ENCODE measurements around the gene SOCS4.
"Not testable (repeated sequence)": the region's sequence is repeated elsewhere in the genome, so short reads cannot be mapped to it uniquely, and the experiment has no call there.

The SOCS4 gene

DNA sequence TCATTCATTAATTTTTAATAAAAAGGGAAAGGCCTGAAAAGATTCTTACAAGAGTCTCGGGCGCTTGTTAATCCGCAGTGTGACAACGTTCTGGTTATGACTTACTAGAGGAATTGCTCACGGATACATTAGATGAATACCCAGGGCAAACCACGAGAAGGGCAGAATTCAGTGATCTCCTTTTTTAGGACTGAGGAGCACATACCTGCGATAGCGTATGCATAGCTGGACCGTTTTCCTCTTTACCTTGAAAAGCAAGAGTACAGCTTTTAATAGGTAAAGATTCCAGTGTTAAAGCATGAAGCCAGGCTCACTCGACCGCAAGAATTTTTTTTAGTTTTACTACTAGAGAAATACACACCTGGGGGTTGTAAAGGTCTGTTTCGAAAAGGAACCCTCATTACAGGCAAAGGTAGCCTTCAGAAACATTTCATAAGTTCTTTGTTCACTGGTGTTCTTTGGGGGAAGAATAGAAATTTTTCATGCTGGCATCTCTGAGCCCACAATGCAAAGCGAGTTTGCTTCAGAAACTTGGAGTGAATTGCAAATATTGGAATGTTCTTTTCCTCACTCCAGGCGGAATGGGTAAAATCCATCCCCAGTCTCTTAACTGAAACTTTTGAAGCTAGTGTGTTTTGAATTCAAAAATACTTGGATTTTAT lies 25.4 kb downstream of the SOCS4 start:
- DNase-seq (ENCODE audit: low read depth), result no peak

DNA sequence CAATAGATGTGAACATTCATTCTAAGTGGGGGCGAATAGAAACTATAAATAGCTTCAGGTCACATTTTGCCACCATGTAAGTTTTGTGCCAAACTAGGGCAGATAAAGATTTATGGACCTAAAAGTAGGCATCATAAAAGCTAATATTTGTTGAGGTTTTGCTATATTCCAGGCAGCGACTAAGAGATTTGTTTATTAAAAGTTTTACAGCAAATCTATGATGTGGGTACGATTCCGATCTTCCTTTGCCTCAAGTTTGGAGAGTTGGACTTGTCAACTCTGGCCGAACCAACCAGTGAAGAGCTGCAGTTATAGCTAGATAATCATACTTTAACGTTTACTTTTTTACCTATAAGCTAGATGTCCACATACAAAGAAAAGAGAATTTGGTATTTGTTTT lies 26.0 kb downstream of the SOCS4 start:
- no peak for DNase-seq (ENCODE audit: low read depth)

DNA sequence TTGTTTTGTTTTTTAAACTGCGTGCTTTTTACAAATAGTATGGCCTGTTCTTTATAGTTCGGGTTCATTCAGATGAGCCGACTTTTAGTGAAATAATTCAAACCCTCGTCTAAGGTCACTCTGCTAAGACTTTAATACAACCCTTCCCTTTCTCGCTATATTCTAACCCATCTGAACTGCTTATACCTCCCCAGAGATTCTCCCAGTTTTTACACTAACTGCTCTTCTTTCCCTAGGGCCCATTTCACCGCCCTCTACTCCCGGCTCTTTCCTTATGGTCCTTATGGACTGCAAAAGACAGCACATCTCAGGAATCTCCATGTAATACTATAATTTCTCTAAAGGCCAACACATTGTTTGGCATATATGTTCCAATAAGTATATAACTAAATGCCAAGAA lies 26.5 kb downstream of the SOCS4 start:
- no peak for DNase-seq (ENCODE audit: low read depth)

DNA sequence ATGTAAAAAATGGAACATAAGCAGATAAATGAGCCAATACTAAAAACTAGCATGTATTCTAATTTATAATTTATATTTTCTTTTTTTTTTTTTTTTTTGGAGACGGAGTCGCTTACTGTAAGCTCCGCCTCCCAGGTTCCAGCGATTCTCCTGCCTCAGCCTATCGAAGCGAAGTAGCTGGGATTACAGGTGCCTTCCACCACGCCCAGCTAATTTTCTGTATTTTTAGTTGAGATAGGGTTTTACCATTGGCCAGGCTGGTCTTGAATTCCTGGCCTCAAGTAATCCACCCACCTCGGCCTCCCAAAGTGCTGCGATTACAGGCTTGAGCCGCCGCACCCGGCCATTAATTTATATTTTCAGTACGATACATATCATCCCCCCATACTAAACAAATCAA lies 27.1 kb downstream of the SOCS4 start:
- no peak for DNase-seq (ENCODE audit: low read depth)

DNA sequence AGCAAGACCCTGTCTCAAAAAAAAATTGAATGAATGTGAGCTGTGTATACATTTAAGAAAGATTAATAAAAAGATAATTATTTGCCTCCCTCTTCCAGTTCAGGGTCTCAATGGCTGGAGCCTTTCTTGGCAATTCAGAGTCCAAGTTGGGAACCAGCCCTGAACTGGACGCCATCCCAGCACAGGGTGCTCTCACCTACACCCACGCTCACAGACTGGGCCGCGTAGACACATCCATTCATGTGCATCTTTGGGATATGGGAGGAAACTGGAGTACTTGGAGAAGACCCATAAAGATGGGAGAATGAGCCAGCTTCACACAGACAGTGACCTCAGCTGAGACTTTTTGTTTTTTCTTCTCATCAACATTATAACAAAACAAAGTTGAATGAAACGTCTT lies 30.9 kb downstream of the SOCS4 start:
- no peak for DNase-seq (ENCODE audit: low read depth)

DNA sequence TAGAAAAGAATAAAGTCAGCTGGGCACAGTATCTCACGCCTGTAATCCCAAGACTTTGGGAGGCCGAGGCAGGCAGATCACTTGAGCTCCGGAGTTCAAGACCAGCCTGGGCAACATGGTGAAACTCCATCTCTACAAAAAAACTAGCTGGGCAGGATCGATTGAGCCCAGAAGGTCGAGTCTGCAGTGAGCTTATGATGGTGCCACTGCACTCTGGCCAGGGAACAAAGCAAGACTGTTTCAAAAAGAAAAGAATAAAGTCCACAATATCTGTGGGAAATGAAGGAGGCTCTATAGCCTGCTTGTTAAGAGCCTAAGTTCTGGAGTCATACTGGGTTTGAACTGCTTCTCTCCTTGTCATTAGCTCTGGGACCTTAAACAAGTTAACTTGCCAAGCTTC lies 32.3 kb downstream of the SOCS4 start:
- DNase-seq (ENCODE audit: low read depth), result no peak

DNA sequence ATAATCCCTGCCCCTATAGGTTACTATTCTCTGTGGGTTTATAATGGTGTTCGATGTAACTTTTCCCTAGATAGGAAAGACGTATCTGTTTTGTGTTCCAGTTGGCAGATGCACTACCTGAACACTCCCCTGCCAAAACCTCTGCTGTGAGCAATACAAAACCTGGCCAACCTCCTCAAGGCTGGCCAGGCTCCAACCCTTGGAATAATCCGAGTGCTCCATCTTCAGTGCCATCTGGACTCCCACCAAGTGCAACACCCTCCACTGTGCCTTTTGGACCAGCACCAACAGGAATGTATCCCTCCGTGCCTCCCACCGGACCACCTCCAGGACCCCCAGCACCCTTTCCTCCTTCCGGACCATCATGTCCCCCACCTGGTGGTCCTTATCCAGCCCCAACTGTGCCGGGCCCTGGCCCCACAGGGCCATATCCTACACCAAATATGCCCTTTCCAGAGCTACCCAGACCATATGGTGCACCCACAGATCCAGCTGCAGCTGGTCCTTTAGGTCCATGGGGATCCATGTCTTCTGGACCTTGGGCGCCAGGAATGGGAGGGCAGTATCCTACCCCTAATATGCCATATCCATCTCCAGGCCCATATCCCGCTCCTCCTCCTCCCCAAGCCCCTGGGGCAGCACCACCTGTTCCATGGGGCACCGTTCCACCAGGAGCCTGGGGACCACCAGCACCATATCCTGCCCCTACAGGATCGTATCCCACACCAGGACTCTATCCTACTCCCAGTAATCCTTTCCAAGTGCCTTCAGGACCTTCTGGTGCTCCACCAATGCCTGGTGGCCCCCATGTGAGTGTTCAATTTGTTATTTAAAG lies 35.7 kb downstream of the SOCS4 start:
- no peak for DNase-seq (ENCODE audit: low read depth)

DNA sequence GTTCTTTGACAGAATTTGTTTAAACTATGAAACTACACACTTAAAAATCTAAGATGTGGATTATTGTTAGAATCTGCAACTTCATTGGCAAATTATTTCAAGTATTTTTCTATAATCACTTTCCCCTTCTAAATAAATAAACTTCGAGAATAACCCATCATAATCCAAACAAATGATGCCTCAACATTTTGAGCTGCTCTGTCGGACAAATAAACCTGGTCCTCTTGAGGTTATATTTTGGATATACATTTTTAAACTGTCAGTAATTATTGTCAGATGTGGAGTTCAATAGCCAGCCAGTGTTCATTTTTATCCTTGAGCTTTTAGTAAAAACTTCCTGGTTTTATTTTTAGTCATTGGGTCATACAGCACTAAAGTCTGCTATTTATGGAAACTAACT lies 37.9 kb downstream of the SOCS4 start:
- not testable (repeated sequence) for DNase-seq (ENCODE audit: low read depth)

DNA sequence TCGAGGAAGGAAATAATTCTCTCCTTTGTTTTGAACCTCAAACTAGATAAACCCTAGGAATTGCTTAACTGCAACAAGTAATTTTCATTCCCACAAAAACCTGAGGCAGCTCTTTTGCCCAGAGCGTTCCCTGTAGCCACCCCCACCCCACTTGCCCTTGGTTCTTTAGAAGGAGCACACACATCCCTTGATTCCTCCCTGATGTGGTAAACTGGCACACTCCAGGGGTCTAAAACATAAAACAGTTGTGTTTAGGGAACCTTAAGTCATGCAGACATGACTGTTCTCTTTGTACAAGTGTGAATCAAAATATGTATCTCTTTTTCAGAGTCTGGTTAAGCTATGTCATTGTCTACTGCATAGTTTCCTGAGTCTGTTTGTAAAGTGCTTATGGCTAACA lies 38.4 kb downstream of the SOCS4 start:
- no peak for DNase-seq (ENCODE audit: low read depth)

DNA sequence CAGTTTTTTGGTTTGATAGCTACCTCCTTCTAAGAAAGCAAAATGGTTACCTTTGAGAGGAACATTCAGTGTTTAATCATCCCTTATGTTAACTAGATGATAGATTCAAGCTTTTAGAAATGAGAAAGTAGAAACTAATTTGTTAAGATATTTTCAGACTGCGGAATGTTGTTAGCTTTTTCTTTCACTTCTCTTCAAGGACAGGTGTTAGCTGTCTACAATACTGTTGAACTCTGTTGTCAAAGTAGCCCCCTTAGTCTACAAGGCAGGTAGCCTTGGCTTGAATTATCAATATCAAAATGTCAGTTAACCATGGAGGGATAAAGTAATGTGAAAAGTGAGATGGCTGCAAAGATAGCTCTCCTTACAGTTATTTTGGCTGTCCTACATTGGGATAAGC lies 39.2 kb downstream of the SOCS4 start:
- no peak for DNase-seq (ENCODE audit: low read depth)

DNA sequence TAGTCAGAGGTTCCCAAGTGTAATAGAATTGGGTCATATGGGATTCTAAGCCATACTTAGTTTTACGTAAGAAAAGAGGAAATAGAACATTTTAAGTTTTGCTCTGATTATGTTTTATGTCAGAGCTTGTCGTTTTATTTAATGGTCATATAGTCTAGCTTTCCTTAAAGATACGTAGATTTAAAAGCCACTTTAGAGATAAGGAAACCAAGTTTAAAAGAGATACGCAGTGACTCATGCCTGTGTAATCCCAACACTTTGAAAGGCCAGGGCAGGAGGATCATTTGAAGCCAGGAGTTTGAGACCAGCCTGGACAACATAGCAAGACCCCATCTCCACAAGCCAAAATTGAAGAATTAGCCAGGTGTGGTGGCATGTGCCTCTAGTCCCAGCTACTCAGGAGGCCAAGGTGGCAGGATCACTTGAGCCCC lies 44.0 kb downstream of the SOCS4 start:
- DNase-seq (ENCODE audit: low read depth), result no peak

DNA sequence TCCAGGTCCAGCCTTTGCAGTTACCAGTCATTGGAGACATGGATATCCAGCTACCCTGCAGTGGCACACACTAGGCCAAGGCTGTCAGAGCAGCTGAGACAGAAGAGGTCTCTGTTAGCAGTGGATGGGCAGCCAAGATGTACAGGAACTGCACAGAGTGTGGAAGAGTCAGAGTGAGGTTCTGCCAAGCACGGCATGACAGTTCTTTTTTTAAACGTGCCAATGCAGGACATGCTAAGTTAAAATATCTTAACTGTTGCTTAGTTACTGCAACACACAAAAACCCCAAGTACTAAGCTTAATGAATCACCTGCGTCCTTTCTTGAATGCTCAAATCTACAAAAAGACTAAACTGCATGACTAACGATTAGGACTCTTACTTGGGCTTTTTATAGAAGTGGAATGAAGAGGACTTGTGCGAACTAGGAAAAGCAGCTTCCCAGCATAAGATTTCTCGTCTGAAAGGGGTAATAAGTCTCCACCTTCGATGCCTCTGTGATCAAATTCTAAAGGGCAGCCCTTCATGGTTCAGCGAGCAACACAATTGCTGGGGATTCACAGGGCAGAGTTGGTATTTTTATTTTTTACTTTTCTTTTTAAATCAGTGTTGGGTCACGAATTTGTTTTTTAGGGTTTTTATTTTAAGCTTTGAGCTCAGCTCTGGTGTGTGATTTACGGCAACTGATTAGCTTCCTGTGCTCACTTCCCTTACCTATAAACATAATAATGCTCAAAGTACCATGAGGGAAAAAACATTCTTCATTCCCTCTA lies 45.0 kb downstream of the SOCS4 start:
- DNase-seq (ENCODE audit: low read depth), result no peak

DNA sequence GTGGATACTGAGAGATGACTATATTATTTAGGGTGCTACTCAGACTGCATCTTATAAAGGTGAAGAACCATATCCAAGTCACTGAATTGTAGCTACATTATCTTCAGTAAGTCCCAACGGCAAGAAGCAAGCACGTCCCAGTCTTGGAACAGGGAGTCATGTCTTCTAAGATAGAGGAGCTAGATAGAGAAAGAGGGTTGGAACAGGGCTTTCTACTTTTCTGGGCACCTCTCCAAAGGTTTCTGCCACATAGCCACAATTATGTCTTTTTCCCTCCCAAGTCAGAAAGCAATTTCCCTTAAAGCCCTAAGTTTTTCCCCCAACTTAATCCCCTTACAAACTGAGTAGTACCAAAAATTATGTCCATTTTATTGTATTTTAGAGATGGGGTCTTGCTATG lies 46.8 kb downstream of the SOCS4 start:
- no peak for DNase-seq (ENCODE audit: low read depth)

DNA sequence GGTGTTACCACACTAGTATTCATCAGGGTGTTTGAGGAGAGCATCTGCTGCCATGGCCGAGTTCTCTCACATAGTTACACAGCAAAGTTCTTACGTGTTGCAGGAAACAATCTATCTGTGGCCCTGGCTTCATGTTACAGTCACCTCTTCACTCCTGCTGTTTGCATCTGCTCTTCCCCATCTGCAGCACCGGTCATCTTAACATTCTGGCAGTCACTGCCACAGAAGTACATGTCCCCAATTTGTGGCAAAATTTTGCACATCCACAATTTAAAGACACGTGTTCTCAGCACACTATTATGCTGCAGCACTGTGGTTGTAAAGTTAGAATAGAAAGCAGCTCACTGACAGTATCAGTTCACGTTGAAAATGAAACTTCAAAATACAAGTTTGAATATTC lies 47.6 kb downstream of the SOCS4 start:
- no peak for DNase-seq (ENCODE audit: low read depth)

DNA sequence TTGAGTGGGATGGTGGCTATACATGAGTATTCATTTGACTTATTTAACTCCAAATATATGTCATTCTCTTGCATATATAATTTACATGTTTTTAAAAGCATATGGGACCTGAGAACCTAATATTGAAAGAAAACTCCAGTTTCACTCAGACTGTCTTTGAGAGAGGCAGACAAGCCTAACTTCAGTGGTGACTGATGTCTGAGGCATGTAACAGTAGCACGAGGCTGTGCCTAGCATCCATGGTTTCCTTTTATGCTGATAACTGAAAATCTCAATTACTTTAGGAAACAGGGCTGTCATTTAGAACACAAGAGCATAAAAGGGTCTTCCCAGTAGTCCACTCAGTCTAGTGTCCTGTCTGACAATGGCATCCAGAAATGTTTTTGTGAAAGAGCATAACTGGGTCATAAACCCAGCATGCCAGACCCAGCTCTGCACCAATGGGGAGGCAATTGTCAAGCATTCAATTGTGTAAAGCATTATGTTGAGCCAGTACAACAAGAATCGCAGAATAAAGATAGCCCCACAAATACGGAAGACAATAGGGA lies 48.7 kb downstream of the SOCS4 start:
- DNase-seq (ENCODE audit: low read depth), result no peak

DNA sequence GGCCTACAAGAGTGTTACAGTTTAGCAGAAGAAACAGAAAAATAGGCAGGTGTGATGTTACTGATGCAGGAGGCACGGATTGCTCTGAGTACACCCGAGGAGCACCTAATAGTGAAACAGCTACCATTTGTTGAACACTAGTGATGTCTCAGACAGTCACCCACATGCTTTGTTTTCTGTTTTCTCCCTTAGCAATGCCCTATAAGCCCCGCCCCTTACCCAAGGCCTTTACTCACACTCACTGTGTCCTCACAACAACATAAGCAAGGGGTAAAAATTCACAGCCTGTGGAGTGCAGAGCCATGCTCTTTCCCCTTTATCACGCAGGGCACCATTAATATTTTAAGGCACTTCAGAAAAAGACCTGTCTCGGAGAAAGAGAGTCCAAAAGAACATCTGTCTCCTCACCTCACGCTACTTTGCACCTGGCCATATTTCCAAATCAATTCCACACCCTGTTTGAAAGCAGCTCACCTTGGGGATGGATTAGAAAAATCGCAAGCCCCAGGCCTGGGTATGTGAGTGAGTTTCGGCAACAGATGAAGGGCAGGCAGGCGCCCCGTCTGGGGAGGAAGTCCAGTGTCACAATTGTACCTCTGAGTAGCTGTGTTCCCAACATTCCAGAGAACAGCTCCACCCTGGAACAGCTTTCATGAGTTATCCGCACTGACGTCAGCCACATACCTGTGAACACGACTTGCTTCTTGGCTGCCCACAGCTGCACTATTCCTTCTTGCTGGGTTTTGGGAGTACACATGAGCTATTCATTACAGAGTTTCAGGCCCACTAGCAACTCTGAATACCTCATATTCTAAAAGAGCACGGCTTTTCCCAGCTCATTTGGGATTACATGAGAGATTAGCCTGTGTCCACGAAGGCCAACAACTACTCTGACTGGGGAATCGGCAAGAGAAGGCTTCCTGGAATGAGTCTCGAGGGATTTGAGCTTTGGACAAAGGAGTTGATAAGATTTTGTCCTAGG lies 50.4 kb downstream of the SOCS4 start:
- no peak for DNase-seq (ENCODE audit: low read depth)

DNA sequence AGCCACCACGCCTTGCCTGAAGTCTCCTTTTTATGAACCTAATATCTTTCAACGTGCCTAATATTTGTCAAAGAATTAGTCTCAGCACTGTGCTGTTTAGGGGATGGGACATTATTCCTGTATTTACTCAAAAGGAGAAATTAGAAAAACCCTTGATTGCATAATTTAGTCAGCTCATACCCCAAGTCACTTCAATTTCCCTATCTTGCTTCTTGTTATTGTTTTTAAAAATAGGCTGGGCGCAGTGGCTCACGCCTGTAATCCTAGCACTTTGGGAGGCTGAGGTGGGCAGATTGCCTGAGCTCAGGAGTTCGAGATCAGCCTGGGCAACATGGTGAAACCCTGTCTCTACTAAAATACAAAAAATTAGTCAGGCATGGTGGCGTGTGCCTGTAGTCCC lies 52.9 kb downstream of the SOCS4 start:
- DNase-seq (ENCODE audit: low read depth), result not testable (repeated sequence)

DNA sequence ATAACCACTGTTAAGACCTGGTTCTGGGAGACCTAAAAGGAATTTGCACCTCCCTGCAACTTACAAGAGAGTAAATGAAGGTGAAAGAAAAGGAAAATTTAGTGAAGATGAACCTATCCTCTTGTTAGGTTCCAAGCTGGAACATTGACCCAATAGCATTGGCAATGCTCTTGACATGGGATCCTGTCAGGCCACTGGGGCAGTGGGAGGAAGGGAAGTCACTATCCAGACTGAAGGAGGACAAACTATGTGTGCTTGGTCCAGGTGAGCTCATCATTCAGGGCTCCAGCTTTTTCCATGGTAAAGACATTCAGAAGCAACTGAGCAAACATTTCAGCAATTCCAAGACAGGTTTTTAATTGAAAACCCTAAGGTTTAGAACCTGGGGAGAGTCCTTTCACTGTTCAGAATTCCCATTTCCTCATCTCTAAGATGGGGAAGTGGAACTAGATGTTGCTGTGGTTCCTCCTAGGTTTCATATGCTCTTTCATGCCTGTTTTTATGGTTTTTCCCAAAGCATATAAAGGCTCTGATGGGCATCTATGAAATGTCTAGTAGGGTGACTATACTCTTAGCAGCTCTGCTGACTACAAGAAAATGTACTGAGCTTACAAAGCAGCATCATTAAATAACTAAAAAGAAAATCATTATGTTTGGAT lies 57.5 kb downstream of the SOCS4 start:
- DNase-seq (ENCODE audit: low read depth), result no peak

DNA sequence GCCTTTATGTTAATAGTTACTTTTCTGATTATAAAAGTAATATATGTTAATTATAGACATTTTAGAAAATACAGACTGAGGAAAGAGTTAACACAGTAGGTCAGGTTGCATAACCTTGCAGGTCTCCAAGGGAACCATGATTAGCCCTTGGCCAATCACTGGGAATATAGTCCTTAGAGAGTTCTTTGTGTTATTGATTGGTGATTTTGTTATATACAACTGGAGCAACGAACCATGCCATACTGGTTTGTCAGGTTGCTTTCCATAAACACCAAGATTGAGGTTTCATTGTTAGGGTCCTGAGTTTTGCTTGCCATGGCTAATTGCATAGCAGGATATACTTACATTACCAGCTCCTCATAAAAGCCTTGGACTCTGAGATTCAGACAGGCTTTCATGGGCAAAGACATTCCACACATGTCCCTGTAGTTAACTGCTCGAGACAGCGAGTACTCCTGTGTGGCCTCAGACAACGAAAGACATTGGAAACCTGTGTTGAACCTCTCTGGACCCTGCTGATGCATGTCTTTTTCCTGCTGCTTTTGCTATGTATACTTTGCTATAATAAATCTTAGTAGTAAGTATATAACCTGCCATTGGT lies 58.1 kb downstream of the SOCS4 start:
- DNase-seq (ENCODE audit: low read depth), result no peak

DNA sequence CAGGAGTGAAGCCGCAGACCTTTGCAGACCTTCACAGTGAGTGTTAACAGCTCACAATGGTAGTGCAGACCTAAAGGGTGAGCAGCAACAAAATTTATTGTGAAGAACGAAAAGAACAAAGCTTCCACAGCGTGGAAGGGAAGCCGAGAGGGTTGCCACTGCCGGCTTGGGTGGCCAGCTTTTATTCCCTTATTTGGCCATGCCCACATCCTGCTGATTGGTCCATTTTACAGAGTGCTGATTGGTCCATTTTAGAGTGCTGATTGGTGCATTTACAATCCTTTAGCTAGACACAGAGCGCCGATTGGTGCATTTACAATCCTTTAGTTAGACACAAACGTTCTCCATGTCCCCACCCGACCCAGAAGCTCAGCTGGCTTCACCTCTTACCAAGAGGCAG lies 59.9 kb downstream of the SOCS4 start:
- no peak for DNase-seq (ENCODE audit: low read depth)

DNA sequence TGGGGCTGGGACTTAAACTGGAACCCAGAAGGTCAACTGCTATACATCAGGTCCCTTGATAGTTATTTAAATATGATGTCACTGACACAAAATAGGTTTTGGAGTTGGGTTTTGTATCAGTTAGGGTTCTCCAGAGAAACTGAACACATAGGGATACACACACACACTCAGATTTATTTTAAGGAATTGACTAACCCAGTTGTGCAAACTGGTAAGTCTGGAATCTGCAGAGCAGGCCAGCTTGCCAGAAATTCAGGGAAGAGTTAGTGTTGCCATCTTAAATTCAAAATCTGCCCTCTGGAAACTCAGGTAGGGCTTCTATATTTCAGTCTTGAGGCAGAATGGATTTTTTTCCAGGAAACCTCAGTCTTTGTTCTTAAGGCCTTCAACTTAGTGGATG lies 61.3 kb downstream of the SOCS4 start:
- no peak for DNase-seq (ENCODE audit: low read depth)
